HG03354 (cell line): Measurements from ENCODE around the gene ANKRD12.

Source experiments
- ATAC-seq: cut with Tn5 transposase; IDR thresholded peaks from one replicate; pipeline ENCODE4 v1.9.1; 2021; ENCODE audit warnings: mild to moderate bottlenecking; ENCODE audit not compliant: unreplicated experiment, poor library complexity, severe bottlenecking

ANKRD12 gene

GRCh38 chr18:9105420-9105819 lies 31.2 kb upstream of the ANKRD12 start:
- no peak for ATAC-seq

DNA sequence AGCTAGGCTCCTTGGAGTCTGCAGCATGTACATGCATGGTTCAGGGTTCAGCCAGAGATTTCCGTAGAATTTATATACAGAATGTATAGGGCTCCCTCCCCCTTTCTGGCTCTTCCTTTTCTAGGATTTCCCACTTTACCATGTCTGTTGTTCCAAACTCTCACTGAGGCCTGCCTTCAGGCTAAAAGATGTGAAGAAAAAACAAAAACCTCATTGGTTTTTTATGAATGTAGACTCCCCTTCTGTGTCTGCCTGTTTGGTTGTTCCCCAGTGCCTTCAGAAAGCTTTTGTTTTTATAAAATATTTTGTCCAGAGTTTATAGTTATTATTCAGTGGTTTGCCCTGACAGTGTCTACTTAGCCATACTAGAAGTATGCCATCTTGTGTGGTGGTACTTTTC lies 30.5 kb upstream of the ANKRD12 start:
- no peak for ATAC-seq

- ATAC-seq = no peak
Measured at GRCh38 chr18:9106800-9107584, 29.6 kb upstream of the ANKRD12 start.

- no peak for ATAC-seq
Measured at GRCh38 chr18:9108911-9109310, 27.7 kb upstream of the ANKRD12 start.

- ATAC-seq = no peak
Measured at GRCh38 chr18:9109523-9109922, 27.1 kb upstream of the ANKRD12 start.

DNA sequence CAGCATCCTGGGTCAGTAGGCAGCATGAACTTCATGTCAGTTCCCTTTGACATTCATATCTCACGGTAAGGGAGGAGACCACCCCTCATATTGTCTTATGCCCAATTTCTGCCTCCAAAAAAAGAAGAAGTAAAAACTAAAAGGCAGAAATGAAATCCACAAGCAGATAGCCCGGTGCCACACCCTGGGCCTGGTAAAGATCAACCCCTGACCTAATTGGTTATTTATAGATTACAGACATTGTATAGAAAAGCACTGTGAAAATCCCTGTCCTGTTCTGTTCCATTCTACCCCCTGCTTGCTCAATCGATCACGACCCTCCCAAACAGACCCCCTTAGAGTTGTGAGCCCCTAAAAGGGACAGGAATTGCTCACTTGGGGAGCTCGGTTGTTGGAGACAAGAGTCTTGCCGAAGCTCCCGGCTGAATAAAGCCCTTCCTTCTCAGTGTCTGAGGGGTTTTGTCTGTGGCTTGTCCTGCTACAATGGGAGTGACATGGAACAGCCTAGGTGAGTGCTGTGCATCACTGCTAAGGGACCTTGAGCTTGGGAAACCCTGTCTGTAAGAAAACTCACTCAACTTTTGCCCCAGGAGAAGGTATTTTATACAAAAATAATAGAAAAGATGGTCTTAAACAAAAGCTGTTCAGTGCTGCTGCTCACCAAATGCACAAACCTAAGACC lies 23.0 kb upstream of the ANKRD12 start:
- ATAC-seq = no peak

DNA sequence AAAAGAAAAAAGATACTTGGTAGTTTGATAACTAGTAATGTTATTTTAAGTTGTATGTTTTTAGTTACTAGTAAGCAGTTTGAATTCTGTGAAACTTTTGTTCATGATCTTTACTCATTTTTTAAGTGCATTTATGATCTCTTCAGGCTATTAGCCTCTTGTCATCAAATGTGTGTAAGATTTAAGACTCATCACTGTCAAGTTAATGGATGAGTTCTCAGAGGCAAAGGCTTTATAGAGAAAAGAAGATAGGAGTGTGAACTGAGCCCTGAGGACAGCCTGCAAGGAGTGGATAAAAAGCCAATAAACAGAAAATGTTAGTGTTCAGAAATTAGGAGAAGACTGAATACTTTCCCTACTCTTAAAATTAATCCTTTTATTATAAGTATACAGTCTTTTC lies 20.6 kb upstream of the ANKRD12 start:
- no peak for ATAC-seq

GRCh38 chr18:9117980-9118841 lies 18.4 kb upstream of the ANKRD12 start:
- ATAC-seq = no peak

DNA sequence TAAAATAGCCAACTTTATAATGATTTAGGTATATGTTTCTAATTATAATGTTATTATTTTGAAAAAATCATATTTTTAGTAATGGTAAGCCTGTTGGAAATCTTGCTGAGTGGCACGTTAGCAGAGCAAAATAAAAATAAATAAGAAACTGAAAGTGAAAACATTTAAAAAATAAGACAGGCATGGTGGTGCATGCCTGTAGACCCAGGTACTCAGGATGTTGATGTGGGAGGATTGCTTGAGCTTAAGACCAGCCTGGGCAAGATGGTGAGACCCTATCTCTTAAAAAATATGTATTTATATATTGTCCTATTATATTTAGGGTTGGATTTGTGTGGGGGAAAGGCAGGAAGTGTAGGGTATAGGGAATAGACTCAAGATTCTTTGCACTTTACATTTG lies 15.8 kb upstream of the ANKRD12 start:
- no peak for ATAC-seq

DNA sequence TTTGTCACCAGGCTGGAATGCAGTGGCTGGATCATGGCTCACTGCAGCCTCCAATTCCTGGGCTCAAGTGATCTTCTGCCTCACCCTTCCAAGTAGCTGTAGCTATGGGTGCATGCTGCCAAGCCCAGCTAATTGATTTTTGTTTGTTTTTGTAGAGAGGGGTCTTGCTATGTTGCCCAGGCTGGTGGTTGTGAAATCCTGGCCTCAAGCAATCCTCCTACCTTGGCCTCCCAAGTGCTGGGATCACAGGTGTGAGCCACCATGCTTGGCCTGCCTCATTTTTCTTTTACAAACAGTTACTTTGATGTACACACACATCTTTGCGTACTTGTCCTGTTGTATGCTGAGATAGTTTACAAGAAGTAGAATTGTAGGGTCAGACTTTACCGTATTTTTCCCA lies 13.1 kb upstream of the ANKRD12 start:
- no peak for ATAC-seq

GRCh38 chr18:9124824-9125223 lies 11.8 kb upstream of the ANKRD12 start:
- ATAC-seq = no peak

DNA sequence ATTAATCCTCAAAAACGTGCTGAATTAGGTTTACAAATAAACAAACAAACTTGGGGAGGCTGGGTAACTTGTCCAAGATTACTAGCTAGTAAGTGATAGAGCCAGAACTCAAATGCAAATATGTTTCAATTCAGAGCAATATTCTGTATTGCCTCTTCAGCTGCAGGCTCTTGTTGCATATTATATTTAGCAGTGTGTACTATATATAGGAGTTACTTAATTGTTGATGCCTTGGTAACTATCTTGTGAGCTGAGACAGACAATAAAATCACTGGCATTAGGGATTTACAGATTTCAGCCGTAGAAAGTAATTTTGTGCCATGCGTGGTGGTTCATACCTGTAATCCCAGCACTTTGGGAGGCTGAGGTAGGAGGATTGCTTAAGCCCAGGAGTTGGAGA lies 10.2 kb upstream of the ANKRD12 start:
- ATAC-seq = no peak

DNA sequence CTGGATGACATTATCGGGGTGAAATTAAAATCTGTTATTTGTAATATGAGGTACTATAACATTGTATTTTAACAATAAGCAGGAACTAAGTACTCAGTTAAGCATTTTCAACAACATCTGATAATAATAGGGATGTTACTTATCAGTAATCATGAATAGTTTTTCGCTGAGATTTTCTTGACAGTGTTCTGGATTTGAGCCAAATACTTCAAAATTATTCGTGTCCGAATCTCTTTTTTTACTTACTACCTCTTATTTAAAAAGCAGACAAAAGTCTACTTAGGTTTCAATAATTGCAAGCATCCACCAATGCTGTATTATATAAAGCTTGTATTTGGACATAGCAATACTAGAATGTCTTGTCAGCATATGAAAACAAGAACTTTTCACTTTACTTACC lies 6.4 kb upstream of the ANKRD12 start:
- no peak for ATAC-seq

- no peak for ATAC-seq
Measured at GRCh38 chr18:9130806-9131205, 5.8 kb upstream of the ANKRD12 start.

GRCh38 chr18:9132628-9133027 lies 4.0 kb upstream of the ANKRD12 start:
- ATAC-seq = no peak

- ATAC-seq = no peak
Measured at GRCh38 chr18:9133225-9133624, 3.4 kb upstream of the ANKRD12 start.

DNA sequence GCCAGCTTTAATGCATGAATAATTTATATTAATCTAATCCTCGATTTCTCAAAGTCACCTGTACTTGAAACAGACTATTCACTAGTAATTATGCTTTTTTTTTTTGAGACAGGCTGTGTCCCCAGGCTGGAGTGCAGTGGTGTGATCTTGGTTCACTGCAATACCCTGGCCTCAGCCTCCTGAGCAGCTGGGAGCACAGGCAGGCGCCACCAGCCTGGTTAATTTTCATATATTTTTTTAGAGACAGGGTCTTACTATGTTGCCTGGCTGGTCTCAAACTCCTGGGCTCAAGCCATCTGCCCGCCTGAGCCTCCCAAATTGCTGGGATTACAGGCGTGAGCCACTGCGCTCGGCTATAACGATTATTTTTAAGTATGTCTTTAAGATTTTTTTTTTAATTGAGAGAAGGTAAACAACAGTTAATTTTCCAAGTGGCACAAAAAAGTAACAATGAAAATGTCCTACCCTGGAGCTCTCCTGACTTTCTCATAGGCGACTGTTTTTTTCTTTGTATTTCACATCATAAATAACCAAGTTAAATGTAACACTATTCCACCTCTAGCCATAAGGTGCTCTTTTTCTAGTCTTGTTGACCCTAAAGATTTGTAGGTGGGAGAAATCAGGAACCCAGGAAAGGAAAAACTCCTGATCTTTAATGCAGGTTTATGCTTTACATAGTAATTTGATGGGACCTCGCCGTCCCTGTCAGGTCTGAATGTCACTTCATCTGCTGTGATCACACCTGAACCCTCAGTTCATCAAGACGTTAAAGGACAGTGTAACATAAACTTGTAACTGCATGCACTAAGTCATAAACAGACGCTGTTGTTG lies 1.3 kb upstream of the ANKRD12 start:
- ATAC-seq = no peak

DNA sequence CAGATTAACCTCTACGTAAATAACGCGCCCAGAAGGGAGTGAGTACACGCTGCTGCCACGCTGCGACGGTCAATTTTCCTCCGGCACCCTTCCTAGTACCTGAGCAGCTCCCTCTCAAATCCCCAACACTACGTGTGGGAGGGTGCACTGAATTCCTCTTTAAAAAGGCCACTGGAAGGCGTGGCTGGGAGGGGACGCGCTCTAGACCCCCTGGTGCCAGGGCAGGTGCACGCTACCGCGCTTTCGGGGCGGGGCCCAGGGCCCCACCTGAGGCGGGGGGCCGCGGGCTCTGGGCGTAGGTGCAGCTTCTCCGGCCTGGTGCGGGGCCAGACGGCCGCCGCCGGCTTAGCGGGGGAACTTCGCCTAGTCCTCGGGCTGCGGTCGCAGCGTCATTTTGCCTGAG lies 668 bp upstream of the ANKRD12 start:
- ATAC-seq = peak; percentile 26

- ATAC-seq = peak; percentile 44
Measured at GRCh38 chr18:9137168-9138066, 836 bp downstream of the ANKRD12 start.
